Activated T-cell treated with anti-CD3 and anti-CD28 coated beads for 1 hour (primary cell): Measurements from ENCODE around the gene MVB12A.
A peak's percentile ranks its signal among the peaks of the same experiment; 100 is the strongest.

ENCODE experiments used
- DNase-seq: peaks from one replicate; pipeline ENCODE4 v3.0.0-alpha.2; 2020; ENCODE audit warnings: low read depth

MVB12A gene

DNA sequence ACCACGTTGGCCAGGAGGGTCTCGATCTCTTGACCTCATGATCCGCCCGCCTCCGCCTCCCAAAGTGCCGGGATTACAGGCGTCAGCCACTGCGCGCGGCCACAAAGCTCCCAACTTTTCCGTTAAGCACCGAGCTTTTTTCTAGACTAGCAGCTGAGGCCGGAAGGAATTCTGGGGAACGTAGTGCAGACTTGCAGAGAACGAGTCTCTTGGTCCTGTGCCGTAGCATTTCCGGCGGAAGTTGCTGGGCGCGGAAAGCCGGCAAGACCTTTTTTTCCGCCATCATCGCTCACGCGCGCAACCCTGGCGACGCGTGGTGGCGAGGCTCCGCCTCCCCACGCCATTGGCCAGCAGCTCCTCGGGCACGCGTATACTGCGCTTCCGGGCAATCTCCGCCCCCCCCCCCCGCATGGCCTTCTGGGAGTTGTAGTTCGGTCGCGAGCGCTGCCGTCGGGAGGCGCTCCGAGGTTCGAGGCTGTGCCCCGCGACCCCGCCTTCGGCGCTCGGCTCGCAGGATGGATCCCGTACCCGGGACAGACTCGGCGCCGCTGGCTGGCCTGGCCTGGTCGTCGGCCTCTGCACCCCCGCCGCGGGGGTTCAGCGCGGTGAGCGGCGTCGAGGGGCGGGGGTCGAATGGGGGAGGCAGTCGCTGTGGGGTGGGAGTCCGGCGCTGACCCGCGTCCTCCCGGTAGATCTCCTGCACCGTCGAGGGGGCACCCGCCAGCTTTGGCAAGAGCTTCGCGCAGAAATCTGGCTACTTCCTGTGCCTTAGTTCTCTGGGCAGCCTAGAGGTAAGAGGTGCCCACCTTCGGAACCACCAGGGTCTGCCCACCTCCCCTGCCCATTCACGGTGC lies at the start of gene MVB12A:
MVB12A (plus strand) TSS at position 427 of the 854 bp plus-strand sequence; CDS start at position 516, 89 bp downstream.
- peak; percentile 91 for DNase-seq

DNA sequence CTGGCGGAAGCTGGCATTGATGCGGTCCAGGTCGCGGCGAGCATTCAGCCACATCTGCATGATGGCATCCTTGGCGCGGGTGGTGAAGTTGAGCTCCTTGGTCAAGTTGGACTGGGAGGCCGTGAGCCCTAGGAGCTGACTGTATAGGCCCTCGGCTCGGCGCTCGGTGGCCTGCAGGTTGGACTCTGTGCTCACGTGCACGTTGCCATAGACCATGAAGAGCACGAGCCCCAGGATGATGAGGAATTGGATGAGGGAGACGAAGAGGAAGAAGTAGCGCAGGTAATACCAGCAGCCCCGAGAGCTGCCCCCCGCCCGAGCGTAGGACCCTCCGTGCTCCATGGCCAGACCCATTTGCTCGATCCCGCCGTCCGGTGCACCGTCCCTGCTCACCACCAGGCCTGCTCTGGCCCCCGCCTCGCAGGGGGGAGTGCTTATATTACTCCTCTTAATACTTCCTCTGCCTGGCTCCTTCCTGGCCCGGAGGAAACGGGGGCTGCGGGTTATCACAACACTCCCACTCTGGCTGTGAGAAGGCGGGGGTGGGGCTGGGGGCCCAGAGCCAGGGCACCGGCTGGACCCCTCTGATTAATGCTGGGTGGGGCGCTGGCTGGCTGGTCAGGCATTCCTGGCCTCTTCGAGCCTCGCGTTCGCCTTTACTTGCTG lies 42.8 kb upstream of the MVB12A start, which contains the start of gene PLVAP:
PLVAP (minus strand) TSS at position 408 of the 666 bp plus-strand sequence; CDS start at position 354, 54 bp downstream.
- no peak for DNase-seq

DNA sequence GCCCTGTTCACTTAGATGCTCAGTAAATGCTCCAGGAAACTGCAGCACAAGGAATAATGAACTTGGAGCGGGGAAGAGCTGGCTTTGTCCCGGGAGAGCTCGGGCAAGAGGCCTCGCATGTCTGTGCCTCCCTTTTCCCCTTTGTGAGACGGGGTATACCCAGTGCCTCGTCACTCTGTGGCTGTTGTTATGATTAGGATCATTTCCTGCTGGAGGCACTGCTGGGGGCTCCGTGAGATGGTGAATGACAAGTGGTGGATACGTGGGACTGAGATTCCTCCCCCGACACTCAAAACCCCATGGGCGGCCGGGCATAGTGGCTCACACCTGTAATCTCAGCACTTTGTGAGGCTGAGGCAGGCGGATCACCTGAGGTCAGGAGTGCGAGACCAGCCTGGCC lies 41.6 kb upstream of the MVB12A start:
- DNase-seq: no peak

DNA sequence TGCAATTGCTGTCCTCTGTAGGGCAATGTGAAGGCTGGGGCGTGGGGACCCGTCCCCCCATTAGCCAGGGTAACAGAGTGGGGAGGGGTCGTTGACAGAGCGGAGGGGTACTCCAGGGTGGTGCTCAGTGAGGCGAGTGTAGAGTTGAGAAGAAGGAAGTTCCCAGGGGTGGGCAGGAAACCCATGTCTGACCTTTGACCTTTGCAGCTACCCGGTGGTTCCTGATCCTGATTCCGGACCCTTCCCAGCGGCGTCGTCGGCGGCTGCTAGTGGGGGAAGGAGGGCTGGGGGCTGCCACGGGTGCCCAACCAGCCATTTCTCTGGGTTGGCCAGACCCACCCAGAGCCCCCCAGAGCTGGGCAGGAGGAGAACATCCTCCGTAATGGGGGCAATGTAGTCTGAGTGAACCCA lies 40.6 kb upstream of the MVB12A start:
- no peak for DNase-seq

DNA sequence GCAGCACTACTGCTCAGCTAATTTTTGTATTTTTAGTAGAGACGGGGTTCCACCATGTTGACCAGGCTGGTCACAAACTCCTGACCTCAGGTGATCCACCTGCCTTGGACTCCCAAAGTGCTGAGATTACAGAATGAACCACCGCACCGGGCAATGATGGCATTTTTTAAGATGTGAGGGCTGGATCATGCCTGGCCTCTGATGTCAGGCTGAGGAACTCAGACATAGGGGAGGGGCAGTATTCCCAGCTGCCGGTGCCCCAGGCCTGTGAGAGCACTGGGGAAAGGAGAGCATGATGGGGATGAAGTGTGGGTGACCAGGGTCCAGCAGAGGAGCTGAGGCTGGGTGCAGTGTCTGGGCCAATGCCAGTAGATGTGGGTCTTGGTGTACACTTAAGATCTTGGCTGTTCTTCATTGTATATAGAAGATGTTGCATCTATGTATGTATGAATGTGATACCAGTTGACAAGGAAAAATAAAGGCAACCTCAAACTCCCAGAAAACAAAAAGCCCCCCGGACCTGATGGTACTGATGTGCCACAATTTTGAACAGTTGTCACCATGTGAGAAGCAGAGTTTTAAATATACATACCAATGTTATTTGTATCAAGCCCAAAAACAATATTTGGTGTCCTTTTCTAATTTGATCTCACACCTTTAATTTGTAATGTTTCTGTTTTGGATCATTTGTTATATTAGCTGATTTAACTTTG lies 39.3 kb upstream of the MVB12A start:
- no peak for DNase-seq

DNA sequence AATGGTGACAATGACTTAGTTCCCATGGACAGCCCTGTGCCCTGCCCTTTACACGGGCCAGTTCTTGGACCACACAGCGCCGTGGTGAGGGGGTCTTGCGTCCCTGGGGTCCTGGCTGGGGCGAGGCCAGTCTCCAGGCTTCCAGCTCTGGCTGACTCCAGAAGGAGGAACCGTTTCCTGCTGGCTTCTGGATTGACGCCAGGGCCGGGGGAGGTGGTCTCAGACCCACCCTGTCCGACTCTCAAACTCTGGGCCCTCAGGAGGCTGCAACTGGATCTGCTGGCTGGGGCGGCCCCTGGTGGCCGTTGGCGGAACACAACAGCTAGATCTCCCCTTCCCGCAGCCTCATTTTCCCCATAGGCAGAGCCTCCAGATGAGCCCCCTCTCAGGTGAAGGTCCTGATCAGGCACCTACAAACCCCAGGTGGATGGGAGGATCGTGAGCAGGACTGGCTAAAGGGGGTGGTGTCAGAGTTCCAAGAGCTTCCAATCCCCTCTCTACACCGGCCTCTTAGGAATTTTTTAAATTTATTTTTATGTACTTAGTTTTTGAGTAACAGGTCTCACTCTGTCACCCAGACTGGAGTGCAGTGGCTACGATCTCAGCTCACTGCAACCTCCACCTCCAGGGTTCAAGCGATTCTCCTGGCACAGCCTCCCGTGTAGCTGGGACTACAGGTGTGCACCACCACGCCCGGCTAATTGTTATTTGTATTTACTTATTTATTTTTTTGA lies 33.8 kb upstream of the MVB12A start:
- DNase-seq: peak; percentile 58

DNA sequence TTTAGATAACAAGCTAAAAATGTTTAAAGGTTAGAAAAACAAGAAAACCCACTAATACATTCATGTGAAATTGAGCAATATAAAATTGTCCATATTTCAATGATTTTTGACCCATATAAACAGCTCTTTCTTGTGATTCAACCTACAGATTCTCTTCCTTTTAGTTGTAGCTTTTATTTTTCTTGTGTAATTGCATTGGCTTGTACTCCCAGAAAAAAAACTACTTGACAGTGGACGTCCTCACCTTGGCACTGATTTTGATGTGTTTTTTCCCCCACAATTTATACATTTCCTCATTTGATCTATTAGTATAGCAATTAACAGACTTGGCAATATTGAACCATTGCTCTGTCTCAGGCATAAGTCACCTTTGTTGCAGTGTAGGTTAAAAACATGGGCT lies 30.6 kb upstream of the MVB12A start:
- DNase-seq: no peak

DNA sequence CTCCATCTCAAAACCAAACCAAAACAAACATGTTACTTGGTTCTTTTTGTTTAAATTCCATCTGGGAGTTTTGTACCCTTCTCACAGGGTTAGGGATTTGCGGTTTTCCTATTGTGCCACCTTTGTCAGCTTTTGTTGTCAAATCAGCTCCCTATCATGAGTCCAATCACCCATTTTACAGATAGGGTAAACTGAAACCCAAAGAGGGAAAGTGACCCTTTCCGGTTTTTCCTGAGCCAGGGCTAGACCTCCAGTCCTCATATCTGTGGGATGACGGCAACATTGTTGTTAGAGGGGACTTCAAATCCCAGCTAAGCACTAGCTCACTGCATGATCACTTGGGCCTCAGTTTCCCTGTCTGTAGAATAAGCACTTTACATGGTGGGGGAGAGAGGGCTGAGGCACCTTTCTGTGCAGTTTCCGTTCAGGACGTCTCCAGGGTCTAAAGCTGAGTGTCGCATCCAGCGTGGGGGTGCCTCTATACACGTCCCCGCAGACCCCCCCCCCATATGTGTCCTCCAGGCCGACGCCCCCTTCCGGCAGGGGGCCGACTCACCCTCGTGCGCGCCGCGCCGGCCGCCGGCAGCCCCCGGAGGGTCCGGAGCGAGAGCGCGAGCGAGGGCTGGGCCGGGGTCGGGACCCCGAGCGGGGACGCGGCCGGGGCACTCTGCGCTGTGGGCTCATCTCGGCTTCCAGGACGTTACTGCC lies 29.7 kb upstream of the MVB12A start:
- no peak for DNase-seq

DNA sequence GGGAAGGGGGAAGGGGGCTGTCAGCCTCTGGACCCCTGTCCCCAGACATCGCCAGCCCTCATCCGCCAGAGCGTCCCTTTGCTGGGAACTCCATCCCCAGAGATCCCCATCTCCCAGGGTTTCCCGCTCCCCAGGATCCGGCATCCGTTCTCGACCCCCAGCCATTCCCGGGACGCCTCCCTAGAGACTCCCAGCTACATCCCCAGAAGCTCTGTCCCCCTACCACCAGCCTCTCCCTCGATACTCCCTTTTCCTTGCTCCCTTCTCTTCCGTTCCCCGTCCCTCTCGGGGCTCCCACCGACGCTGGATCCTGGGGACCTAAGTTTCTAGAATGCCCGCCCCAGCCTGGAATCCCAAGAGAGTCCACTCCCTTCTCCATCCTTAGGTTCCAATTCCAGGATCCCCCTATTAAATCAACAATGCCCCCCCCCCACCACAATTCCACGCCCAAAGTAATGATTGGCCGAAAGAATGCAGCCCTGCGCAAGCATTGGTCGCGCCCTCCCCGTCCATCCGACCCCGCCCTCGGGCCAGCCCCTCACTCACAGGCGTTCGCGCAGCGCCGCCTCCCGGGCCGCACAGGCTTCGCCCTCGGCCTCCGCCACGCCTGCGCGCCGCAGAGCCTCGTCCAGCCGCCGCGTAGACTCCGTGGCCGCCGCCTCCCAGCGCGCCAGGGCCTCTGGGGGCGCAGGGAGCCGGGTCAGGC lies 29.0 kb upstream of the MVB12A start:
- DNase-seq: peak; percentile 84

DNA sequence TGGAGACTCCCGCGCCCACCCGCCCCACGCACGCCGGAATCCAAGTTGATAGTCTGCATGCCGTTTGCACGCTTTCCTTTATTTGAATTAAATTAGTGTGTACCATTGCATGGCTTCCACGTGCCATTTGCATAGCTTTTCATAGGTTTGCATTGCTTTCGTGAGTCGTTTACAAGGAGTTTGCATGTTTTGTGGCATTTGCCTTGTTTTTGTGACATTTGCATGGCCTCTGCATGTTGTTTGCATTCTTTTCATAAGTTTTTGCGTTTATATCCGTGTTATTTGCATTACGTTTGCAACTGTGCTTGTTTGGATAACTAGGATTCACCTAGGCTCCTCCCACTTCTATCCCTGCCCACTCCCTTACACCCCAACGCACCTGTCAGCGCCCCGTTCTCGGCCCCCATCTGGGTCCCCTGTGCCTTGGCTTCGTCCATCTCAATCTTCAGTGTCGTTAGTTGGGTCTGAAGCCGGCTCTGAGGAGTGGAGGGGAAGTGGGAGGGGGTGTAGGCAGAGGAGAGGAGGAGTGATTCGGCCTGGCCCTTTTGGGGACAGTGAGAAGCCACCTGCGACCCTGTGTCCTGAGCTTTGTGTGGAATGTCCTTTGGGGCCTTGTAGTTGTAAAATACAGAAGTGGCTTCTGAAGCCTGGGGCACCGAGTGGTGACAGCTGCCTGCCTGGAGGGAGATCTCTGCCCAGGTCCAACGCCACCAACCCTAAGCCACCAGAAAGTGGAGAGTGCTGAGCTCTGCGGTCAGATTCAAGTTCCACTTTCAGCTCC lies 28.3 kb upstream of the MVB12A start:
- DNase-seq: no peak

DNA sequence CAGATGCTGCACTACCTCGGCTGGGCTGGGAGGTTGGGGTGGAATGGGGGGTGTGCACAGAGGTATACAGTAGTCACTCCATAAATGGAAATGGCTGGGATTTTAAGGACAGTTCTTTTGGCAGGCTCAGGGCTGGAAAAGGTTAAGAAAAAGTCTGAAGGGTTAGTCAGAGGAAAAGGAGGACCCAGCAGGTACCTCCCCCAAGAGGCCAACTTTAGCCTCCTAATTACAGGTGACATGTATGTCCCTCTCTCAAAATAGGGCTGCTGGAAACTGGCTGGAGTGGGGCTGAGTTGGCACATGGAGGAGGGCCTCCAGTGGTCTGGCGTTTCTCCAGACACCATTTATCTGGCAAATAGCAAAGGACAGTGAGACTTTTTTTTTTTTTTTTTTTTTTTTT lies 26.8 kb upstream of the MVB12A start:
- DNase-seq: no peak

DNA sequence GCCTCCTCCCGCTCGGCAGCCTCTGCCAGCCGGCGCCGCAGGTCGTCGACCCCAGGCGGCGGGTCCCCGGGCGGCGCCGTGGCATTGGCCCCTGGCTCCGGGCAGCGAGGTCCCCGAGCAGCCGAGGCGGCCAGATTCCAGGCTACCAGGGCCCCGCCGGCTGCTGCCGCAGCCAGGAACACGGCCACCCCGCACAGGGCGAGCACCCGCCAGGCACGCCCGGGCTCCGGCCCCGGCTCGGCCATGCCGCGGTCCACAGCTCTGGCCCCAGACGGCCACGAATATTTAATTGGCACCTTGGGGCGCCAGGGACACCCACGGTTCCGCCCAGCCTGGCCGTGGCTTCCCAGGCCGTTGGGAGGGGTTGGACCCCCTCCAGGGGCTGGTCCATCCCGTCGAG lies 25.9 kb upstream of the MVB12A start, which contains the start of gene CCDC194:
CCDC194 (minus strand) TSS at position 283 of the 400 bp plus-strand sequence; CDS start at position 245, 38 bp downstream.
- DNase-seq: no peak

DNA sequence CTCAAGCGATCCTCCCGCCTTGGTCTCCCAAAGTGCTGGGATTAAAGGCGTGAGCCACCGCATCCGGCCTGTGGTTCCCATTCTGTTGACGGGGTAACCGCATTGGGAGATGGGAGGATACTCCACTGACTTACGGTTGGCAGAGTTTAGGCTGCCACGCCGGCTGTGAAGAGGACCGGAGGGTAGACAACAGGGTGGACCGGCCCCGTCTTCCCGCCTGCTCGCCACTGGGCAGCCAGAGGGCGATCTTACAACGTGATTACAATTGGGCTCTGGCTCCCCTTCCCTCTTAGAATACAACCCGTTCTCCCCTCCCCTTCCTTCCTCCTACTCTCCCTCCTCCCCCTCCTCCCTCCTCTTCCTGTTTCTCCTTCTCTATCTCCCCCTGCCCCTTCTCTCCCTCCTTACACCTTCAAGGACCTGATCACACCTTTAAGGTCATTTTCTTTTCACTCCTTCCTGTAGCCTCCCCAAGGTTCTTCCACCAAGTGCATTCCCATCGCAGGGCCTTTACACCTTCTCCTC lies 24.9 kb upstream of the MVB12A start:
- peak; percentile 55 for DNase-seq

DNA sequence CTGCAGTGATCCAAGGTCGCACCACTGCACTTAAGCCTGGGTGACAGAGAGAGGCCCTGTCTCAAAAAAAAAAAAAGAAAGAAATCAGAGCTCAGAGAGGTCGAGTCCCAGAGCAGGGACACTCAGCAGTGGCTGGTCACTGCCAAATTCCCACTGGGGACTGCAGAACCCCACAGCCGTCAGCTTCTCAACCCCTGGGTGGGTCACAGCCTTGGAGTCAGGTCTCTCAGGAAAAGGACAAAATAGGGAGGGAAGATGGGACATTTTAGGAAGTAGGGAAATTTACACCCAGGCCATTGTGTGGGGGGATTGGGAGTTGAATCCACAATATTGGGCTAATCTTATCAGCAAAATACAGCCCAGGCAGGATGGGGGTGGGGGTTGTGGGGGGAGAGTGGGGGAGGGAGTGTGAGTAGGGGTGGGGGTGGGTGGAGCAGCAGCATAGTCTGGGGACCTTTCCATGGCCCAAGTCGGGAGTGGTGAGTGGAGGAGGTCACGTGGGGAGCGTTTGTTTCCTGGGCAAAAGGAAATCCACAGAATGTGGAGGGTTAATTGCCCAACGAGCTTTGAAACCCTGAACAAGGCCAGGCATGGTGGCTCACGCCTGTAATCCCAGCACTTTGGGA lies 20.8 kb upstream of the MVB12A start:
- DNase-seq: no peak

DNA sequence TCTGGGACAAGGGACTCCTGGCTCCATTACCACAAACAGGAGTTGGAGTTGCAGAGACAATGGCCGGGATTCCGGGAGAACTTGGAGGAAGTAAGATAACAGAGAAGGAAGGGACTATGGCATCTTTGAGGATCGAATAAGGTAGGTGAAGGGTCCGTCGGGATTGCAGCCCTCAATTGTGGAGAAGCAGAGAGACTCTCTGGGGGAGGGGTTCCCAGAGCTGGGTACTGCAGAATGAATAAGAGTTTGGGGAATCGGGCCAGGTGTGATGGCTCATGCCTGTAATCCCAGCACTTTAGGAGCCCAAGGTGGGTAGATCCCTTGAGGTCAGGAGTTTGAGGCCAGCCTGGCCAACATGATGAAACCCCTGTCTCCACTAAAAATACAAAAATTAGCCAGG lies 18.2 kb upstream of the MVB12A start:
- DNase-seq: no peak

DNA sequence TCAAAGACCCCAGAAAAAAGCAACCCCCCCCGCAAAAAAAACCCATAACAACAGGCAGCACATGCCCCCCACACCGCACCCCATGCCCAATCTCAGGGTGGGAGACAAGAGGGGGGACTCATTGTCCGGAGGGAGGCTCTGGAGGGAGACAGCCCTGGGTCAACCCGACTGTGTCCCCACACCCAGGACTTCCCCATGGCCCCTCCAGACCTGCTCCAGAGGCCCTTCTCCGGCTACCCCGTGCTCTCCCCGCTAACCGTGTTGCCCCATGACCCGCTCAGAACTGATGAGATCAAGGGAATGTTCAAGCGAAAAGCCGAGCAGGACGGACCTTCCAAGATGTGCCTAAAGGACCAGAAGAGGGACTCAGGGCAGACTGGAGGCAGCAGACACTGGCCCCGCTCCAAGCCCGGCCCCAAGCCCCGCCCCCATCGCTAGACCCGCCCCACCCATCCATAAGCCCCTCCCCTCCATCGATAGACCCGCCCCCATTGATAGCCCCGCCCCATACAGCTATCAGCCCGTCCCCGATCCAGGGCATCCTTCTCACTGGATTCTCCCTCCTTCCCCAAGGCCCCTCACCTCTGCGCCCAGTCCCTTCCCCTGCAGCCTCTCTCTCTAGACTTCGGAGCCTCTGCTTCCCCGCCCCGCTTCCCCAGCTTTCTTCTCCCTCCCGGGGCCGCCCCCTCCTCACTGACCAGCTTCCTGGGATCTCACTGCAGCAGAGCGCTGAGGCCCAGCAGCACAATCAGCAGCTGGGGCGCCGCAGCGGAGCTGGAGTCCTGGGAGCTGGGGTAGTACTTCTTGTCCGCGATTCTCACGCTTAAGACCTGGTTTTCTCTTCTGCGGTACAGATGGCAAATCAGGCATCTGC lies 16.6 kb upstream of the MVB12A start:
- peak; percentile 51 for DNase-seq

DNA sequence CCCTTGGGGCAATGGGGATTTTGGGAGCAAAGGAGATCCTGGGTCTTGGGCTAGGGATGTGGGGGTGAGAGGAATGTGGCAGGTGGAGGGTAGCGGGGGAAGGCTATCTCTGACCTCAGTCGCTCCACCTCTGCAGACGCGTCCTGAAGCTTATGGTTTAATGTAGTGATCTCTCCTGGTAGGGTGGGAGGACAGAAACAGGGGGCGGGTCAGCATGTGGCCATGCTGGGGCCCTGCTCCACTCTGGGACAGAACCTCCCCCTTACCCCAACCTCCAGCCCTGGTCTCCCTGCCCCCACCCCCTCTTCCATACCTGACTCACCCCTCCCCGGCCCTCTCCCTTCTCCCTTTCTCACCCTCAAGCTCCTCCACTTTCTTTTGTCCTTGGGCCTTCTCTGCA lies 15.8 kb upstream of the MVB12A start:
- DNase-seq: no peak
